Erythroblast (primary cell): Measurements from ENCODE around the gene ZBED2.
A peak's percentile ranks its signal among the peaks of the same experiment; 100 is the strongest.
"Not testable (repeated sequence)": the region's sequence is repeated elsewhere in the genome, so short reads cannot be mapped to it uniquely, and the experiment has no call there.

ENCODE experiments used
- DNase-seq, 2 experiments: peaks; one replicate each; lab custom pipeline; 2025; lab: John Stamatoyannopoulos, UW
- GATA1 ChIP-seq: IDR thresholded peaks from 2 replicates; pipeline ENCODE4 v1.6.1; 2011; ENCODE audit warnings: low read depth, mild to moderate bottlenecking, control low read depth, low read length, moderate library complexity
- POLR2A ChIP-seq: IDR thresholded peaks from 2 replicates; pipeline ENCODE4 v1.6.1; 2011; ENCODE audit warnings: mild to moderate bottlenecking, low read length

ZBED2 gene, protein sequence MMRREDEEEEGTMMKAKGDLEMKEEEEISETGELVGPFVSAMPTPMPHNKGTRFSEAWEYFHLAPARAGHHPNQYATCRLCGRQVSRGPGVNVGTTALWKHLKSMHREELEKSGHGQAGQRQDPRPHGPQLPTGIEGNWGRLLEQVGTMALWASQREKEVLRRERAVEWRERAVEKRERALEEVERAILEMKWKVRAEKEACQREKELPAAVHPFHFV

DNA sequence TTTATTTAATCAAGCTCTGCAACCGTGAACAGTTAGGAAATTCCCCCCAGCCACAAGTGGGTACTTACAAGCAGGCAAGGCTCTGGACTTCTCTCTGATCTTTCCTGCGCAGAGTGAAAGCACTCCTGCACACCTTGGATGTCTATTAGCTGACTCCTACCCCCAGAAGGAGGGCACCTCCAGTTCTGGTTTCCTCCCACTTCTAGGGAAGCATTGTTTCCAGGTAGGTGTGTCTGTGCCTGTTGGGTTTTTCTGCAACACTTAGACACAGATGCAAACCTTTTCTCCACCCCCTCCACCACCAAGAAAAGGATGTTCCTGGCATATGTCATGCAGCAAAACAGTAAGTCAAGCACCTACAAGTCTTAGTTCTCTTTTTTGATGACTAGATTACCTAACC lies at the start of gene ZBED2:
Gene ZBED2, minus strand, starts transcription at position 115 of the 400 bp plus-strand sequence. CDS start 1,145 bp downstream, outside the sequence.
- TF ChIP-seq POLR2A, result no peak
- no peak for TF ChIP-seq GATA1
- DNase-seq, result no peak

DNA sequence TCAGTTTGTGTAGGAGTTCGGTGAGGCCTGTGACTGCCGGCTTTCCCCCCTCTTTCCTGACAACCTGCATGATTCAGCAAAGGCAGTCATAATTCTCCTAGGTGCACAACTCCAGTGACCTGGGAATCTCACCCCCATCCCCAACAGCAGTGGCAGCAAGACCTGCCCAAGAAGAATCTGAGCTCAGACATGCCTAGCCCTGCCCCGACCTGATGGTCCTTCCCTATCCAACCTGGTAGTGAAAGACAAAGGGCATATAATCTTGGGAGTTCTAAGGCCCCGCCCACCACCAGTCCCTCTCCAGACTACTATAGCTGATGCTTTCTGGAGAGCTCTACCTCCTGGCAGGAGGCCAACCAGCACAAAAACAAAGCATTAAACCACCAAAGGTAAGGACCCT lies 44.2 kb upstream of the ZBED2 start:
- no peak for TF ChIP-seq POLR2A
- no peak for TF ChIP-seq GATA1
- no peak for DNase-seq

GRCh38 chr3:111636366-111636885 lies 41.3 kb upstream of the ZBED2 start:
- TF ChIP-seq POLR2A, result no peak
- TF ChIP-seq GATA1, result no peak
- no peak for DNase-seq

- no peak for DNase-seq
- TF ChIP-seq POLR2A (no peak), GATA1 (no peak)
These were observed 40.3 kb upstream of the ZBED2 start for GRCh38 chr3:111635403-111635802.

DNA sequence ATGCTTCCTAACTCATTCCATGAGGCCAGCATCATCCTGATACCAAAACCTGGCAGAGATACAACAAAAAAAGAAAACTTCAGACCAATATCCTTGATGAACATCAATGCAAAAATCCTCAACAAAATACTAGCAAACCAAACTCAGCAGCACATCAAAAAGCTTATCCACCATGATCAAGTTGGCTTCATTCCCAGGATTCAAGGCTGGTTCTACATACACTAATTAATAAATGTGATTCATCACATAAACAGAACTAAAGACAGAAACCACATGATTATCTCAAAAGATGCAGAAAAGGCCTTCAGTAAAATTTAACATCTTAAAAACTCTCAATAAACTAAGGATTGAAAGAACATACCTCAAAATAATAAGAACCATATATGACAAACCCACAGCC lies 35.5 kb upstream of the ZBED2 start:
- DNase-seq, result not testable (repeated sequence)

GRCh38 chr3:111629018-111629417 lies 33.9 kb upstream of the ZBED2 start:
- not testable (repeated sequence) for DNase-seq

DNA sequence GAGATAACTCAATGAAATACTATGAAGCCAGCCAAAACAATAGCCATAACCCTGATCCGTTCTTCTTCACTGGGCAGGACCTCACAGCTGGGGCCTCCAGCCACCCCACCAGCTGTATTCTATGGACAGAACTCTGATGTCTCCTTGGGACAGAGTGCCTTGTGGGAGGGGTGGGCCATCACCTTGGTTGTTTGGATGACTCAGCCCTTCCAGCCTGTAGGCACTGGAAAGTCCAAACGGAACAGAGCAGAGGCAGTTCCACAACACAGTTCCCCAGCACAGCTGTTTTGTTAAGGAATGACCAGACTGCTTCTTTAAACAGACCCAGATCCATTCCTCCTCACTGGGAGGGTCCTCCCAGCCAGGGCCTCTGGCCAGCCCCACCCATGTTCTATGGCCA lies 31.9 kb upstream of the ZBED2 start:
- TF ChIP-seq GATA1, result no peak
- TF ChIP-seq POLR2A, result no peak
- DNase-seq, result no peak

- TF ChIP-seq GATA1 (no peak), POLR2A (no peak)
- DNase-seq, result peak; percentile 10 to 25
These were observed 26.4 kb upstream of the ZBED2 start for GRCh38 chr3:111621535-111621934.

GRCh38 chr3:111619833-111620232 lies 24.7 kb upstream of the ZBED2 start:
- no peak for TF ChIP-seq POLR2A
- DNase-seq, result no peak

DNA sequence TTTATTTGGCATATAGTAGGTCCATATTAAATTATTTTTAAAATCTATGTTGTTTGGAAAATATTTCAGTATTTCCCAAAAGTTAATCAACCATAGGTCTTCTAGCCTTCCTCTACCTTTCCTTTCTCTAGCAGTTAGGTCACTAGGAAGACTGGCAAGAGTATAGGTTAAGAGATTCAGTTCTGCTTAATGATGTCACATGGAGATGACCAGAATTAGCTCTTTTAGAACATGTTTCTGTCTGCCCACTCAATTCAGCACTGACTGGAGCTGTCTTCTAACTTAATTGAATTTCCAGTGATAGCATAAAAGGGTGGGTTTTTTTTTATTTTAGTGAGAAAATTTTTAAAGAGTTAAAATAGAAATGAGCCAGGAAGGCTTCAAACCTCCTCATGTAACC lies 23.8 kb upstream of the ZBED2 start:
- DNase-seq, result no peak
- TF ChIP-seq GATA1 (no peak), POLR2A (no peak)

- TF ChIP-seq GATA1 (no peak), POLR2A (no peak)
- DNase-seq, result no peak
These were observed 22.9 kb upstream of the ZBED2 start for GRCh38 chr3:111617912-111618601.

- DNase-seq, result peak in 1 of 2 experiments; percentile 13
- no peak for TF ChIP-seq GATA1
These were observed 22.3 kb upstream of the ZBED2 start for GRCh38 chr3:111617406-111617805.

- TF ChIP-seq POLR2A (no peak), GATA1 (no peak)
- no peak for DNase-seq
These were observed 21.4 kb upstream of the ZBED2 start for GRCh38 chr3:111616417-111617105.

DNA sequence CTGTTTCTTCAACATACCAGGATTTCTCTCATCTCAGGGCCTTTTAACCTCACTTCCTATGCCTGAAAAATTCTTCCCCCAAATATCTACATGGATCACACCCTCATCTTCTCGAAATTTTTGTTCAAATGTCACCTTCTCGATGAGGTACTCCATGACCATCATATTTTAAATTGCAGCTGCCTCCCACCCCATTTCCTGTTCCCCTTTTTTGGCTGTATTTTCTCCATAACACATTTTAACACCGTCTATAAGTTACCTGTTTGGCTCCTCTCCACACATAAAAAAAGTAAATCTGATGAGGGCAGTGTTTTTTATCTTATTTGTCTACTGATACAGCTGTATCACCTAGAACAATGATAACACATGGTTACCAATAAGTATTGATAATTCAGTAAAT lies 20.7 kb upstream of the ZBED2 start:
- TF ChIP-seq GATA1 (no peak), POLR2A (no peak)
- DNase-seq, result no peak
